Measurements from ENCODE around the gene VIL1. TPM values are rescaled to one million over a fixed set of nuclear protein-coding genes. Genes with fewer than 3 reads are reported as not detected.

VIL1 gene
- total and polyA plus RNA-seq, 2 of the 13 experiments (the other 11 are each of a cell fraction or from before 2014, with no cell fraction given), result 287 to 301 TPM

DNA sequence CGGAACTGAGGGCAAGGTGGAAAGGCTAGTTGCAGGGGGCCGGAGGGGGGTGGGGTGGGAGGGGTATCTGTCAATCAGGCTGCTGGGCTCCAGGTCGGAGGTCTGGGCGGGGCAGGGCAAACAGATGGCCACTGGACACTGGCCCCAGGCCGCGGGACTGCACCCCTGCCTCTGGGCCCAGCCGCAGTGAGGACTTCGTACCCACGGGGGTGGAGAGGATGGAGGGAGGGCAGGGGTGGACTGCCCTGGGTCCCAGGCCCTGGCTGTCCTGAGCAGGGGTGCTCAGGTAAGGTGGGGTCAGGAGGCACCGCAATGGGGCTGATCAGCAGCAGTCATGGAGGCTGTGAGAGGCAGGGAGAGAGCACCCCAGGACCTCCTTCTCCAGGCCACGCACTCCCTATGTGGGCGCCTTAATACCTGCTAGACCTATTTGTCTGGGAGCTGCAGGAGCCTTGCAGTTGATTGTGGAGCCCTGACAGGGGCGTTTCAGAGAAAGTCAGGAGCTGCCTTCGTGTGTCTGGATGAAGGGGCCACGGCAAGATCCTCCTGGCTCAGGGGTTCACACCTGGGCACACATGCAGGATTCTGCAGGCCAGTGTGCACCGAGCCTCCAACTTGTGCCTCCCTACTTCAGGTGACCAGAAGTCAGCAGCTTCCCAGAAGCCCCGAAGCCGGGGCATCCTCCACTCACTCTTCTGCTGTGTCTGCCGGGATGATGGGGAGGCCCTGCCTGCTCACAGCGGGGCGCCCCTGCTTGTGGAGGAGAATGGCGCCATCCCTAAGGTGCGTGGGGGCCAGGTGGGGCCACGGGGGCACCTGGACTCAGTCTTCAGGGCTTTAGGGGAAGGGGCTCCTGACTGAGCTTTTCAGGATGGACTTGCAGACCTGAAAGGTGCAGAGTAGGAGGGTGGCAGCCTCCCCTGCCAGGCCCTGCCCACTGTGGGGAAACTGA, 17.7 kb upstream of the VIL1 start (continued):
- TF ChIP-seq ZNF83 (CRISPR knock-in tag; IDR thresholded peaks at IDR 0.05; ENCODE audit: borderline replicate concordance) (no peak; the same call in 1 of the 2 replicates), ZNF879 (CRISPR knock-in tag; IDR thresholded peaks at IDR 0.05) (no peak), ELF4 (CRISPR knock-in tag; IDR thresholded peaks at IDR 0.05; ENCODE audit: borderline replicate concordance) (no peak), MBNL3 (CRISPR knock-in tag; conservative IDR thresholded peaks at IDR 0.05) (no peak), ZUFSP (CRISPR knock-in tag; IDR thresholded peaks at IDR 0.05; ENCODE audit: borderline replicate concordance) (no peak), FIP1L1 (IDR thresholded peaks at IDR 0.05; ENCODE audit: borderline replicate concordance, insufficient read depth, low read depth, low read length) (no peak), RFX1 (IDR thresholded peaks at IDR 0.05) (no peak), ZNF432 (CRISPR knock-in tag; IDR thresholded peaks at IDR 0.05; ENCODE audit: borderline replicate concordance) (0 out of 2 replicates have a peak, but pooled peaks have one; percentile 21), ZNF556 (CRISPR knock-in tag; IDR thresholded peaks at IDR 0.05; ENCODE audit: borderline replicate concordance) (peak; percentile 97), GATAD1 (CRISPR knock-in tag; IDR thresholded peaks at IDR 0.05) (peak; percentile 79; the same call in 1 of the 2 replicates), MTA1 (CRISPR knock-in tag; IDR thresholded peaks at IDR 0.05; ENCODE audit: borderline replicate concordance) (peak; percentile 97), SP5 (CRISPR knock-in tag; IDR thresholded peaks at IDR 0.05; ENCODE audit: borderline replicate concordance, low read depth) (peak; percentile 100), ZNF354B (CRISPR knock-in tag; IDR thresholded peaks at IDR 0.05) (no peak), CCDC6 (CRISPR knock-in tag; IDR thresholded peaks at IDR 0.05) (peak; percentile 81), DNMT1 (CRISPR knock-in tag; IDR thresholded peaks at IDR 0.05) (no peak; the same call in 1 of the 2 replicates), SSRP1 (CRISPR knock-in tag; IDR thresholded peaks at IDR 0.05) (no peak), ZNF557 (CRISPR knock-in tag; IDR thresholded peaks at IDR 0.05) (peak; percentile 26; the same call in 1 of the 2 replicates)
- TF ChIP-seq, protein P1, sequence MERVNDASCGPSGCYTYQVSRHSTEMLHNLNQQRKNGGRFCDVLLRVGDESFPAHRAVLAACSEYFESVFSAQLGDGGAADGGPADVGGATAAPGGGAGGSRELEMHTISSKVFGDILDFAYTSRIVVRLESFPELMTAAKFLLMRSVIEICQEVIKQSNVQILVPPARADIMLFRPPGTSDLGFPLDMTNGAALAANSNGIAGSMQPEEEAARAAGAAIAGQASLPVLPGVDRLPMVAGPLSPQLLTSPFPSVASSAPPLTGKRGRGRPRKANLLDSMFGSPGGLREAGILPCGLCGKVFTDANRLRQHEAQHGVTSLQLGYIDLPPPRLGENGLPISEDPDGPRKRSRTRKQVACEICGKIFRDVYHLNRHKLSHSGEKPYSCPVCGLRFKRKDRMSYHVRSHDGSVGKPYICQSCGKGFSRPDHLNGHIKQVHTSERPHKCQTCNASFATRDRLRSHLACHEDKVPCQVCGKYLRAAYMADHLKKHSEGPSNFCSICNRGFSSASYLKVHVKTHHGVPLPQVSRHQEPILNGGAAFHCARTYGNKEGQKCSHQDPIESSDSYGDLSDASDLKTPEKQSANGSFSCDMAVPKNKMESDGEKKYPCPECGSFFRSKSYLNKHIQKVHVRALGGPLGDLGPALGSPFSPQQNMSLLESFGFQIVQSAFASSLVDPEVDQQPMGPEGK (CRISPR knock-in tag; IDR thresholded peaks at IDR 0.05), result peak; percentile 98
- TF ChIP-seq, protein P2, sequence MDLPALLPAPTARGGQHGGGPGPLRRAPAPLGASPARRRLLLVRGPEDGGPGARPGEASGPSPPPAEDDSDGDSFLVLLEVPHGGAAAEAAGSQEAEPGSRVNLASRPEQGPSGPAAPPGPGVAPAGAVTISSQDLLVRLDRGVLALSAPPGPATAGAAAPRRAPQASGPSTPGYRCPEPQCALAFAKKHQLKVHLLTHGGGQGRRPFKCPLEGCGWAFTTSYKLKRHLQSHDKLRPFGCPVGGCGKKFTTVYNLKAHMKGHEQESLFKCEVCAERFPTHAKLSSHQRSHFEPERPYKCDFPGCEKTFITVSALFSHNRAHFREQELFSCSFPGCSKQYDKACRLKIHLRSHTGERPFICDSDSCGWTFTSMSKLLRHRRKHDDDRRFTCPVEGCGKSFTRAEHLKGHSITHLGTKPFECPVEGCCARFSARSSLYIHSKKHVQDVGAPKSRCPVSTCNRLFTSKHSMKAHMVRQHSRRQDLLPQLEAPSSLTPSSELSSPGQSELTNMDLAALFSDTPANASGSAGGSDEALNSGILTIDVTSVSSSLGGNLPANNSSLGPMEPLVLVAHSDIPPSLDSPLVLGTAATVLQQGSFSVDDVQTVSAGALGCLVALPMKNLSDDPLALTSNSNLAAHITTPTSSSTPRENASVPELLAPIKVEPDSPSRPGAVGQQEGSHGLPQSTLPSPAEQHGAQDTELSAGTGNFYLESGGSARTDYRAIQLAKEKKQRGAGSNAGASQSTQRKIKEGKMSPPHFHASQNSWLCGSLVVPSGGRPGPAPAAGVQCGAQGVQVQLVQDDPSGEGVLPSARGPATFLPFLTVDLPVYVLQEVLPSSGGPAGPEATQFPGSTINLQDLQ (CRISPR knock-in tag; IDR thresholded peaks at IDR 0.05), result peak; percentile 8; the same call in 1 of the 2 replicates
- TF ChIP-seq, protein P3, sequence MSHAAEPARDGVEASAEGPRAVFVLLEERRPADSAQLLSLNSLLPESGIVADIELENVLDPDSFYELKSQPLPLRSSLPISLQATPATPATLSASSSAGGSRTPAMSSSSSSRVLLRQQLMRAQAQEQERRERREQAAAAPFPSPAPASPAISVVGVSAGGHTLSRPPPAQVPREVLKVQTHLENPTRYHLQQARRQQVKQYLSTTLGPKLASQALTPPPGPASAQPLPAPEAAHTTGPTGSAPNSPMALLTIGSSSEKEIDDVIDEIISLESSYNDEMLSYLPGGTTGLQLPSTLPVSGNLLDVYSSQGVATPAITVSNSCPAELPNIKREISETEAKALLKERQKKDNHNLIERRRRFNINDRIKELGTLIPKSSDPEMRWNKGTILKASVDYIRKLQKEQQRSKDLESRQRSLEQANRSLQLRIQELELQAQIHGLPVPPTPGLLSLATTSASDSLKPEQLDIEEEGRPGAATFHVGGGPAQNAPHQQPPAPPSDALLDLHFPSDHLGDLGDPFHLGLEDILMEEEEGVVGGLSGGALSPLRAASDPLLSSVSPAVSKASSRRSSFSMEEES (CRISPR knock-in tag; IDR thresholded peaks at IDR 0.05), result peak; percentile 75

All from HepG2 (cell line).